ENCODE results near the gene FAM174C.

Gene FAM174C

DNA sequence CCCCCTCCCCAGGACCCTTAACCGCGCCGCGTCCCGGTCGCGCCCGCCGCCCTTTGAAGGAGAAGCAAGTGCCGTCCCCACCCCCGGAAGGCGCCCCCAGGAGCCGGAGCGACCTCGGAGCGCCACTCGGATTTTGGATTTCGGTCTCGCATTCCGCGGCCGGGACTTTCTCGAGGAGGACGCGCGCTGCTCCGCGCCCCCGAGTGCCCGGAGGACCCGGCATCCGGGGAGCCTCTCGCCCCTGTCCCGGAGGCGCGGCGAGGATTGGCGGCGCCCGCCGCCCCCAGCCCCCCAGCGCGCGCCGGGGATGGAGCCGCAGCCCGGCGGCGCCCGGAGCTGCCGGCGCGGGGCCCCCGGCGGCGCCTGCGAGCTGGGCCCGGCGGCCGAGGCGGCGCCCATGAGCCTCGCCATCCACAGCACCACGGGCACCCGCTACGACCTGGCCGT is 25.3 kb upstream of the FAM174C start:
- no peak for DNase-seq (ENCODE audit: low read depth in 1 of 2, low spot score in 1 of 2)

DNA sequence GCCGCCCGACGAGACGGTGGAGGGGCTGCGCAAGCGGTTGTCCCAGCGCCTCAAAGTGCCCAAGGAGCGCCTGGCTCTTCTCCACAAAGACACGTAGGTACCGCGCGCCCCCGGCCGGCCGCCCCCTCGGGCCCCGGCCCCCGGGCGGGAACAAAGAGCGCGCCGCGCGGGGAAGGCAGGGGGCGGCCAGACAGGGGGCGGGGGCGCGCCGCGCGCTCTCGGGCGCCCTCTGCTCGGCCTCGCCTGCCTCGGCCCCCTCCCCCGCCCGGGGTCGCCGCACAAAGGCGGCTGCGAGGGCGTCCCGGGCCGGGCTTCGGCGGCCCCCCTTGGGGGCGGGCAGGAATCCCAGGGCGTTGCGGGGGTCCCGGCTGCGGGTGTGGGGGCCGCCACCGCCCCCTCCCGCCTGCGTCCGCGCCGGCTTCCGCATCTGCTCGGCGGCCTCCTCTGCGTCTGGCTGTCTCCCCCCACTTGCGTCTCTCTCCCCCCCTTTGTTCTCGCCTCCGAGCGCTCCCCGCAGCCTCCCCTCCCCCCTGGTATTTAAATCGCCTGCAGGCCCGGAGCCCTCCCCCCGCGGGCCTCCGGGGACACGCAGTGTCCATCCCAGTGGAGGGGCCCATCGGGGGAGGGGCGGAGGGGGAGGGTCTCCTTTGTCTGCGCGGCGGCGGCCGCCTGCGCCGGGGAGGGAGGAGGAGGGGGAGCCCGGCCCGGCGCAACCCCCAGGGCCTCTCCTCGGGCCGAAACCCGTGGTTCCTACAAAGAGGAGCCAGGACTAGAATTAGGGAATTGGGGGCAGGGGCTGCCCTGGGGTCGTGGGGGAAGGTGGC is 24.7 kb upstream of the FAM174C start:
- no peak for DNase-seq (ENCODE audit: low read depth in 1 of 2, low spot score in 1 of 2)

DNA sequence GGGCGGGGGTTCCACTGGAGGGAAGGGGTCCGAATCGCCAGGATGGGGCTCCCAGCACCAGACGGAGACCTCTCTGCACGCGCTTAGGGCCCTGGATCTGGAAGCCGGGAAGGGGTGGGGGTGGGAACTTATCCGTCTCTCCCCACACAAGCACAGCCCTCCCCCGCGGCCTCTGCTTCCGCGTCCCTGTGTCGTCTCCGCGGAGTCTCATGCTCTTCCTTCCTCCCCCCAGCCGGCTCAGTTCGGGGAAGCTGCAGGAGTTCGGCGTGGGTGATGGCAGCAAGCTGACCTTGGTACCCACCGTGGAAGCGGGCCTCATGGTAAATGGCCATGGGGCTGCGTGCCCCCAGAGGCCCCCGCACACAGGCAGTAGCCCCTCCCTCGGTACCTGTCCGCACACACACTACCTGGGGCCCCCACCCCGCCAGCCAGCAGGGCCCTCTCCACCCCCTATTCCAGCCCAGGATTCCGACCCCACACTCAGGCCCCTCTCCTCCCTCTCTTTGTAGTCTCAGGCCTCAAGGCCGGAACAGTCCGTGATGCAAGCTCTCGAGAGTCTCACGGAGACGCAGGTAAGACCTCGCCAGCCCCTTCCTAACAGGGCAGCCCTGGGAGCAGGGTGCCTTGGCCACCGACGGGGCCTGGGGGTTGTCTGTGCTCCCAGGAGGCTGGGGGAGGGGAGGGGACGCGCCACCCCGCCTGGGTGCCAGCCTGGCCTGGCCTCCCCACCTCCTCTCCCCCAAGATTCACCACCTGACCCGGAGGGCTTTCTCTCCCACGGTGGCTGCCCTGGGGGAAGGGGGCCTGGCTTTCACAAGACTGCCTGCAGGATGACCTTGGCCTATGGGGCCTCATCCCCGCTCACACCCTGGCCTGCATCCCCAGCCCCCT is 23.8 kb upstream of the FAM174C start:
- DNase-seq (ENCODE audit: low read depth in 1 of 2, low spot score in 1 of 2) = no peak

DNA sequence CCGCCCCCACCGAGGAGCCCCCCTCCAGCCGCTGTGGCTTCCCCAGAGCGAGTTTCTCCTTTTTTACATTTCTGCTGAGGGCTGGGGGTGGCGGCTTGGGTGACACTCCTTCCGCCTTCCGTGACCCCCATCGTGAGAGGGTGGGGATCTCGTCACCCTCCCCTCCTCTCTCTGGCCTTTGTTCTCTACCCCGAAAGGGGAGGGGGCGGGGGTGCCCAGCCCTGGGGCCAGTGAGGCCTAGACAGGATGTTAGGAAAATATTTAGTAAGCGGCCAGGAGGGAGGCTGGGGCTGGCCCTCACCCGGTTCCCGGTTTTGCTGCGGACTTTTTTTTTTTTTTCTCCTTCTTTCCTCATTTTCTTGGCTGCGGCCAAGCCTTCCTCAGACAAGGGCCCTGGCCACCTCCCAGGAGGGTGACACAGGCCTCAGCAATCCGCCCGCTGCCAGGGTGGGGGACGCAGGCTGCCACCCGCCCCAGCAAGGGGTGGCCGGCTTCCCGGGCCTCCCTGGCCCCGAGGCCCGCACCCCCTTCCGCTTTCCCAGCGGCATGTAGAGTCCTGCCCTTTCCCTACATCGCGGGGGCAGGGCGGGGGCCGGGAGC is 23.0 kb upstream of the FAM174C start:
- DNase-seq (ENCODE audit: low read depth in 1 of 2, low spot score in 1 of 2) = no peak

DNA sequence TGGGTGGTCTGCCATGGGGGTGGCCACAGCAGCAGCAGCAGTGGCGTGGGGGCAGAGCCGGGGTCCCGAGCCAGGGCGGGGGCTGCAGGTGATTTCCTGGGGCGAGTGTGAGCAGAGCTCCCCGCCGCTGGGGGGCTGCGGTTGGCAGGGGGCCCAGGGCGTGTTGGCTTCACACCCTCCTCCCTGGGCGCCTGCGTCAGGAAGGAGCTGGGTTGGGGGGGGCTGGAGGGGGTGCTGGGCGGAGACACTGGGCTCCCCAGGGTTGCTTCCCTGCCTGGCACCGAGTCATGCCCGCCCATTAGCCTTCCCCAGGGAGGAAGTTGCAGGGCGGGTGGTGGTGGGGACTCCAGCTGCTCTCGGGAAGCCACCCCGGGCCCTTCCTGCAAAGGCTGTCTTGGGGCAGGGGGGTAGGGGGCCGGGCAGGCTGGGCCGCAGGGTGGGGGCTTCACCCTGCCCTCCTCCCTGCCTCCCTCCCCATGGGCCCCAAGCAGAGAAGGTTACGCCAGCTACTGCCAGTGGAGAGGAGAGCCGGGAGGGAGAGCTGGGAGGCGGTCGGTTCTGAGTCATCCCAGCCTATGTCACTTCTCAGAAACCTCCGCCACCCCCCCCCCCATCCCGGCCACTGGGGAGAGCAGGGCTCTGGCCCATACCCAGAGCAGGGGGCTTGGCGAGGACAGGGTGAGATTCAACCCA is 22.4 kb upstream of the FAM174C start:
- no peak for DNase-seq (ENCODE audit: low read depth in 1 of 2, low spot score in 1 of 2)

DNA sequence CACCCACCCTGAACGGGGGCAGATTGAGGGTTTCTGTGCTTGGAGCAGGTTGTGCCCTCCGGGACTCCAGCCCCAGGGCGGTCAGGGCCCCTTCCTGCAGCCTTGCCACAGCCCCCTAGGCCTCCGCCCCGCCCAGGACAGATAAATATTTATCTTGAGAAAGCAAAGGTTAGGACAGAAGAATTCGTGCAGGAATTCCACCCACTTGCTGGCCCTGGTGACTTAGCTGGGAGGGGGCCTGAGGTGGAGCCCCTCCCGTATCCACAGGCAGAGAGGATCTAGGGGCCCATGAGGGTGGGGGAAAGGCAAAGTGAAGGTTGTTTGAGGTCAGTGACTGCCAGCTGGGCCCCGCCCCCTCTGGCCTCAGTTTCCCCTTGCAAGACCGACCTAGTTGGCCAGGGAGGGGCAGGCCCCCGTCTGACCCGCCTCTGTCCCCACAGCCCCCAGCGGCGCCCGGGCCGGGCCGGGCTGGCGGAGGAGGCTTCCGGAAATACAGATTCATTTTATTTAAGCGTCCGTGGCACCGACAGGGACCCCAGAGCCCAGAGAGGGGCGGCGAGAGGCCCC is 21.7 kb upstream of the FAM174C start:
- no peak for DNase-seq (ENCODE audit: low read depth in 1 of 2, low spot score in 1 of 2)

DNA sequence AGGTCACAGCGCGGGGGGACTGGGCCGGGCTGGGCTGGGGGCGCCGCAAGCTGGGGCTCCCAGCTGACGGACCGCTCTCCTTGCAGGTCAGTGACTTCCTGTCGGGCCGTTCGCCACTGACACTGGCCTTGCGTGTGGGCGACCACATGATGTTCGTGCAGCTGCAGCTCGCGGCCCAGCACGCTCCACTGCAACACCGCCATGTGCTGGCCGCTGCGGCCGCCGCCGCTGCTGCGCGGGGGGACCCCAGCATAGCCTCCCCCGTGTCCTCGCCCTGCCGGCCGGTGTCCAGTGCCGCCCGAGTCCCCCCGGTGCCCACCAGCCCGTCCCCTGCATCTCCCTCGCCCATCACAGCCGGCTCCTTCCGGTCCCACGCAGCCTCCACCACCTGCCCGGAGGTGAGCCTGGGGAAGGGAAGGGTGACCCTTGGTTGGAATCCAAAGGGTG is 21.2 kb upstream of the FAM174C start:
- no peak for DNase-seq (ENCODE audit: low read depth in 1 of 2, low spot score in 1 of 2)

DNA sequence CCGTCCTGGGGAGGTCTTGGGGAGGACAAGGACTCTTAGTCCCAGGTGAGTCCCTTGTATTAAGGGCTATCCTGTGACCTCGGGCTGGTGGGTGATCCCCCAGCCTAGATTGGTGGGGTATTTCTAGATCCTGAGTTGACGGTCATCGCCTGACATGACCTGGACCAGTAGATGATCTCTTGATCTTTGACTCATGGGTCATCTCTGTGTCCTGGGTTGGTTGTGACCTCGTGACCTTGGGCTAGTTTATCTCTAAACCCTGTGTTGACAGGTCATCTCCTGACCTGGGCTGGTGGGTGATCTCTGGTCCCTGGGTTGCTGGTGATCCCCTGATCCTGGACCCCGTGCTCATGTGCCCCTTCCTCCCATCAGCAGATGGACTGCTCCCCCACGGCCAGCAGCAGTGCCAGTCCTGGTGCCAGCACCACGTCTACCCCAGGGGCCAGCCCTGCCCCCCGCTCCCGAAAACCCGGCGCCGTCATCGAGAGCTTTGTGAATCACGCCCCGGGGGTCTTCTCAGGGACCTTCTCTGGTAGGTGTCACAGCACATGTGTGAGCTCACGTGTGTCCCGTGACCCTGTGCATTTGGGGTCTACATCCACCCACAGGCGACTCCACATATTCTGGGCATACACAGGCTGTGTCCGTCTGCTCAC is 20.7 kb upstream of the FAM174C start:
- no peak for DNase-seq (ENCODE audit: low read depth in 1 of 2, low spot score in 1 of 2)

DNA sequence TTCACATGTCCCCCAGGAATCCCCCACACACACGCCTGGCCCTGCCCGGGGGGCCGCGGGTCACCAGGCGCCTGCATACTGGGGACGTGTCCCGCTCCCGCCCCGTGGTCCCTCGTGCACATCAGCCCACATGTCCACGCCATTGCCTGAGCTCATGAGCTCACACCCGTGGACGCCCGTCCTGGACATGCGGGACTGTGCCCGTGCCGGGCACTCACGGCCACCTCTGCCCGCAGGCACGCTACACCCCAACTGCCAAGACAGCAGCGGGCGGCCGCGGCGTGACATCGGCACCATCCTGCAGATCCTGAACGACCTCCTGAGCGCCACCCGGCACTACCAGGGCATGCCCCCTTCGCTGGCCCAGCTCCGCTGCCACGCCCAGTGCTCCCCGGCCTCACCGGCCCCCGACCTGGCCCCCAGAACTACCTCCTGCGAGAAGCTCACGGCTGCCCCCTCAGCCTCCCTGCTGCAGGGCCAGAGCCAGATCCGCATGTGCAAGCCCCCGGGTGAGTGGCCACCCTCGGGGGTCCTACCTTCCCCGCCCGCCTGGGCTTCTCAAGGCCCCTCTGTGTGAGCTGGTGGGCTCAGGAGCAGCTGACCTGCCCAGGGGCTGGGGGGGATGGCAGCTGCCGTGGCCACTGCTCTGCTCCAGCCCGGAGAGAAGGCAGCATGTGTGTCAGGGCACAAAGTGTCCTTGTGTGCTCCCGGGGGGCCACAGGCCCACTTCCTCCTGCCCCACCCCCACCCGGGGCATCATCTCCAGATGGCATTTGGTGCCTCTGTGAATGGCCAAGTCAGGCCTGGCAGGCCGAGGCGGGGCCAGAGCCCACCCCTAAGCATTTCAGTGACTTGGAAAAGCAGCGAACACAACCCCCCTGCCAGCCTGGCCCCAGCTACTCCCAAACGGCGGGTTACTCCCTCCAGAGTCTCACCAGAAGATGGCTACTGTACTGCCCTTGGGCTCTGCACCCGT is 19.9 kb upstream of the FAM174C start:
- no peak for DNase-seq (ENCODE audit: low read depth in 1 of 2, low spot score in 1 of 2)

DNA sequence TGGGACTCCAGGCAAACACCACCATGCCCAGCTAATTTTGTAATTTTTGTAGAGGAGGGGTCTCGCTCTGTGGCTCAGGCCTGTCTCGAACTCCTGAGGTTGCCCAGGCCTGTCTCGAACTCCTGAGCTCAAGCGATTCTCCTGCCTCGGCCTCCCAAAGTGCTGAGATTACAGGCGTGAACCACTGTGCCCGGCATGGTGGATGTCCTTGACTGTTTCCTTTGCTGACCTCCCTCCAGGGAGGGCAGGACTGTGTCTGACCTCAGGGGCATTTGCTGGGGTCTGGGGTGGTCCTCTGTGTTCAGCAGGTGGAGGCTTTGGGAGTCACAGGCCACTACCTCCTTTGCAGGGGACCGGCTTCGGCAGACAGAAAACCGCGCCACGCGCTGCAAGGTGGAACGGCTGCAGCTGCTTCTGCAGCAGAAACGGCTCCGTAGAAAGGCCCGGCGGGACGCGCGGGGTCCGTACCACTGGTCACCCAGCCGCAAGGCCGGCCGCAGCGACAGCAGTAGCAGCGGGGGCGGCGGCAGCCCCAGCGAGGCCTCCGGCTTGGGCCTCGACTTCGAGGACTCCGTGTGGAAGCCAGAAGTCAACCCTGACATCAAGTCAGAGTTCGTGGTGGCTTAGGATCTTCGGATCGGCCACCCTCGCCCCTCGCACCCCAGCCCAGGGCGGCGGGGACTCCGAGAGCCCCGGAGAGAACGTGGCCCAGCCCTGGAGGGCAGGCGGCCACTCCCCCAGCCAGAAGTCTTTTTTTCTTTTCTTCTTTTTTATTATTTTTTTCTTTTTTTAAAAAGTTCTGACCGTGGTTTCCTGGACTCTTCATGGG is 18.5 kb upstream of the FAM174C start:
- no peak for DNase-seq (ENCODE audit: low read depth in 1 of 2, low spot score in 1 of 2)

DNA sequence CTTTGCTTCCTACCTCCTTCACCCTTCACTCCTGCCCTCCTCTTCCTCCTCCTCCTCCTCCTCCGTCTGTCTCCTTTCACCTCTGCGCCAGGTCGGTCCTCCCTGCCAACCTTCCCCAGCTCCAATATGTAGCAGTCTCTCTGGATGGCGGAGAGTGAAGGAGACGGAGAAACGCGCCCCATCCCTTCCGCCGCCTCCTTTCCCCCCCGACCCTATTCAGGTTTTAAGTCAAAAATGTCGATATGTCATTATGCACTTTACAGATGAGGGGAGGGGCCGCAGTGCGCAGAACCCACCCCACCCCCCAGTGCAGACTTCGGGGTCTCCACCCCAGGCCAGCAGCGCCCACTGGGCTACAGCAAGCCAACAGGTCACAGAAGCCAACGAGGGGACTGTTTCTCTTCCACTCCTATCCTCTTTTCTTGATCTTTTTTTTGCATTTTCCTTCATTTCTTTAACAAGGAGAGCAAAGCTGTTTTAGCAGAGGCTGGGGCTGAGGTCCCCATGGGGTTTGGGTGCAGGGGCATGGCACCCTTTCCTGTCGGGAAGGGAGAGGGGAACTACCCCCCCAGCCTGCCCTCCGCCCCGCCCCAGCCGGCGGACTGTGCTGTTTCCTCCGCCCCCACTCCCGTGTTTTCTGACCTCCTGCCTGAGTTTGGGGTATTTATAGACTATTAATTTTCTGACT is 17.7 kb upstream of the FAM174C start:
- no peak for DNase-seq (ENCODE audit: low read depth in 1 of 2, low spot score in 1 of 2)

DNA sequence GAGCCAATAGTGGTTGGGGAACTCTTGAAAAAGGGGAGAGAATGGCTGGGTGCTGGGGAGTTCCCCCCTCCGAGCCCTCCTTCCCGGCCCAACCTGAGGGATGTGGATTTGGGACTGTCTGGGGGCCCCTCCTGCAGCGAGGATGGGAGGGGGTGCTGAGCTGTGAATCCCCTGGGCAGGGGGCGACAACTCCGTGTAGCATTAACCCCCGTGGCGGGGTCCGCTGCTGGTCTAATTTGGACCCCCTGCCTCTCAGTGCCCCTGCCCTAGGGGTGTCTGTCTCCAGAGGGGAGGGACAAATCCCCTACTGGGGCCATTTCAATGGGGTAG is 17.2 kb upstream of the FAM174C start:
- no peak for DNase-seq (ENCODE audit: low read depth in 1 of 2, low spot score in 1 of 2)

DNA sequence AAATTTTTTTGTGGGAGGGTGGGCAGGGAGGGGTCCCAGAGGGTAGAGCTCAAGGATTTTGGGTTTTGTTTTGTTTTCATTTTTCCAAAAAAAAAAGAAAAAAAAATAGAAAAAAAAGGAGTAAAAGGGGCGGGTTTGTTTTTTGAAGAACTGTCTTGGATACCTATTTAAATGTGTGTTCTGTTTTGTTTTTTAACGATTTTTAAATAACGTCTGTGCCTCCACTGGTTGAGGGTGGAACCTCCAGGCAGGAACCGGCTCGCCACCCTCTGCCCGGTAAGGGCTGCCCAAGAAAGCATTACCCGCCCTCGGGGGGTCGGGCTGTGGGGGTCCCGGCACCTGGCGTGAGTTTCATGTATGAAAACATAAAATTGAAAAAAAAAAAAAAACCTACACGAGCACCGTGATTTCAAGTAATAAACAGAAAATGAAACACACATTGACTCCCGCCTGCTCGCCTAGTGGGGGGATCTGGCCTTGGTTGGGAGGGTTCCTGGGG is 16.6 kb upstream of the FAM174C start:
- no peak for DNase-seq (ENCODE audit: low read depth in 1 of 2, low spot score in 1 of 2)

DNA sequence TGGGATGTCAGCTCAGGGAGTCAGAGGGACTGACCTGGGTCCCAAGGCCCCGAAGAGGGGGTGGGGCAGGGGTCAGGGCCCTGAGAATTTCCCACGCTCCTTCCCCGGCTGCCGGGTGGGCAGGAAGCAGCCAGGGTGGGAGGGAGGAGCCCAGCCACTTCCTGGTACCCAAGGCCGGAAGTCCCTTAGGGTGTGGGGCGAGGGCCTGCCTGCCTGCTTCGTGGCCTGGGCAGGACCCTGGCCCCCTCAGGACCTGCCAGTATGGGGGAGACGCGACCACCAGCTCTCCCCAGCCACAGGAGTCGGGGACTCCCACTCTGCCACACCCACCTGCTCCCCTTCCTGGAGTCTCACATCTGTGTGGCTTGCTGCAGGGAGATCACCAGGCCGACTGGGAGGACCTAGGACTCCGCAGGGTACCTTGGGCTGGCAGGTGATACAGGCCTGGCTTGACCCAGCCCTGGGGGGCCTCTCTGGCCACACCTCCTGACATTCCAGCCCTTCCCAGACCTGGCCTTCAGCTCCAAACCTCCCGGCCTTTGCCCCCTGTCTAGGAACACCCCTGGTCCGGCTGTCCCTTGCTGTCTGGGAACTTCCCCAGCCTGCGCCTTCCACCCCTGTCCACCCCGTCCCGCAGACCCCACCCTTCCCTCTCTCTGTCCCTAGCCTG is 16.0 kb upstream of the FAM174C start:
- no peak for DNase-seq (ENCODE audit: low read depth in 1 of 2, low spot score in 1 of 2)

DNA sequence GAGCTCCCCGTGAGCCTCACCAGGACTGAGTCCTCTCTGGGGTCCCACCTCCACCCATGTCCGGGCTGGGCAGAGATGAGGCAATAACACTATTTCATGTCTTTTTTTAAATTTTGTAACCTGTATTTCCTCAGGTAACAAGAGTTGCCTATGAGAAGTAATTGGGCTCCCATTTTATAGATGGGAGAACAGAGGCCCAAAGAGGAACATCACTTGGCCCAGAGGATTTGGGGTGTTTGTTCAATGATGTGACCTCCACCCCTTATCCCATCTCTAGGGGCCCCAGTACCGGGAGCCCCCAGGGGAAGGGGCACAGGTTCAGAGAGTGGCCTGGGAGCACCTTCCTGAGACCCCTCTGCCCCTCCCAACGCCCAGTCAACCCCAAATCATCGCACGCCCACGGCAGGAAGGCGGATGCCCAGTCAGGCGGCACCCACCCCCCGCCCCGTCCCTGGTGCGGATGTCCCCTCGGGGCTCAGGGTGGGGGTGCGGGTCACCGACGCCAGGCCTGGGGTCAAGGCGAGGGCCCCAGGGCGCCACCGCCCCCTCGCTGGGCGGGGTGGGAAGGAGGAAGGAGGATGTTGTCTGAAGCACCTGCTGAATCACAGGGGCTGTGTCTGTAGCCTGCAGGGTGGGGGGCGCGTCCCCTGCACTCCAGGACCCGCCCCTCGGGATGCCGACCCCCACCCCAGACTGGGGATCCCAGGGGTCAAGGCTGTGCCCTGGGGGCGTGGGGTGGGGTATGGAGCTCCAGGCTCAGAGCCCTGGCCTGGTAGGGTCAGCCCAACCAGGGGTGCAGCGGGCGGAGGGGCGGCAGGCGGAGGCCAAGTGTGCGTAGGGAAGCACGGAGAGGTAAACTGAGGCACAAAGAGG is 15.2 kb upstream of the FAM174C start:
- DNase-seq (ENCODE audit: low read depth in 1 of 2, low spot score in 1 of 2) = no peak

Measured in activated CD4-positive, alpha-beta T cell treated with anti-CD3 and anti-CD28 coated beads, Interleukin-2, amount 50 U/mL, for 24 hours (primary cell).